Lung microvascular endothelial cell (primary cell): ENCODE results near the gene HERC5. TPM values are rescaled to one million over a fixed set of nuclear protein-coding genes. Genes with fewer than 3 reads are reported as not detected.

ENCODE experiments used
- DNase-seq, 2 donors: peaks; one replicate each; pipeline versions ENCODE4 v3.0.0 to v3.0.0-alpha.2; 2010; ENCODE audit warnings: low read depth in 2 of 2
- total RNA-seq: library from RNA; depleted of rRNA; stranded (reverse); fragments of >200 nt; gene quantifications from 2 replicates; pipeline ENCODE4 v1.2.1, GENCODE V29; 2014

Gene HERC5
- total RNA-seq, 1 donor from 2014 or later: 2.6 TPM

DNA sequence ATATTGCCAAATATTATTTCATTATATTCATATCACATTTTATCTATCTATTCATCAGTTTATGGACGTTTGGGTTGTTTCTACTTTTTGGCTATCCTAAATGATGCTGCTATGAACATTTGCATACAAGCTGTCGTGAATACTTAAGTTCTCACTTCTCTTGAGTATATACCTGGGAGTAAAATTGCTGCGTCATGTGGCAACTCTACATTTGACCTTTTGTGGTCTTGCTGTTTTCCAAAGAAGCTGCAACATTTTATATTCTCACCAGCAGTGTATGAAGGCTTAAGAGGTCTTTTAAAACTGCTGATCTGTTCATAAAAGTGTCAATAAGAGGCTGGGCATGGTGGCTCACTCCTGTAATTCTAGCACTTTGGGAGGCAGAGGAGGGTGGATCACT lies 60.9 kb downstream of the HERC5 start:
- no peak for DNase-seq

DNA sequence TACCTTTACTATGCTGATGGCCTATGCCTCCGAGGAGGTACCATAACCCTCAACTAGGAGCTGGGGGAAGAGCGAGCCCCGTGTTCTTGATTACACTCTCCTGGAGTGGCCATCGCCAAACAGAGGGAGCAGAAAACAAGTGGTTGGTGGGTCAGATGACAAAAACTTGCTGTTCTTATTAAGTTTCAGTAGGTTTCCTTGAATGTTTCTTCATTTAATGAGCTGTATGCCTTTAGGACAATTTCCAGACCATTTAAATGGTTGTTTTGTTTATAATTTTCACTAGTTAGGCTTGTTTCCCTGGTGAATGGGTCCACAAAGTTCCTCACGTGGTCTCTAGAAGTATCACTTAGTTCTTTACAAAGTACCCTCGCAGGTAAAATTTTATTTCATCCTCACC lies 62.0 kb downstream of the HERC5 start:
- no peak for DNase-seq

DNA sequence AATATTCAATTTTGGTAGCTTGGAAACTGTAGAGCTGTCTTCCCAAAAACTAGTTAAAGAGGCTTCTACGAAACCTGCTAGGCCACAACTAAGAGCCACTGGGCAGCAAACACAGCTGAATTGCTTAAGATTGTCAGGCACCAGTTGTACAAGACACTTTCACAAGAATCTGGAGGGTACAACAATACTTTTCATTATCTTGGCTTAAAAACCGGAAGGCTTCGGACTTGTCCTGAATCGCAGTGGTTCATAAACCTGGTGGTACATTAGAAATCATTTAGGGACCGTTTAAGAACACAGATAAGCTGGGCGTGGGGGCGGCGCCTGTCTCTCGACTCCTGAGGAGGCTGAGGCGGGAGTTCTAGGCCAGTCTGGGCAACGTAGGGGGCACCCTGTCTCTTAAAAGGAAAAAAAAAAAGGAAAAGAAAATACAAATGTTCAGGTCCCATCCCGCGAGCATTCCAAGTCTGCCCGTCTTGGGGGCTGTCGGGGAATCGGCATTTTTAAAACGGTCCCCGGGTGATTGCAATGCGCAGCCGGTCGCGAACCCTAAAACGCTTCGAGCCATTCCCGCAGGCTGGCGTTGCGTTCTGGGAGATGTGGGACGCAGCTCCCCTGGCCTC lies 65.9 kb downstream of the HERC5 start:
- DNase-seq: peak; percentile 17 to 49

DNA sequence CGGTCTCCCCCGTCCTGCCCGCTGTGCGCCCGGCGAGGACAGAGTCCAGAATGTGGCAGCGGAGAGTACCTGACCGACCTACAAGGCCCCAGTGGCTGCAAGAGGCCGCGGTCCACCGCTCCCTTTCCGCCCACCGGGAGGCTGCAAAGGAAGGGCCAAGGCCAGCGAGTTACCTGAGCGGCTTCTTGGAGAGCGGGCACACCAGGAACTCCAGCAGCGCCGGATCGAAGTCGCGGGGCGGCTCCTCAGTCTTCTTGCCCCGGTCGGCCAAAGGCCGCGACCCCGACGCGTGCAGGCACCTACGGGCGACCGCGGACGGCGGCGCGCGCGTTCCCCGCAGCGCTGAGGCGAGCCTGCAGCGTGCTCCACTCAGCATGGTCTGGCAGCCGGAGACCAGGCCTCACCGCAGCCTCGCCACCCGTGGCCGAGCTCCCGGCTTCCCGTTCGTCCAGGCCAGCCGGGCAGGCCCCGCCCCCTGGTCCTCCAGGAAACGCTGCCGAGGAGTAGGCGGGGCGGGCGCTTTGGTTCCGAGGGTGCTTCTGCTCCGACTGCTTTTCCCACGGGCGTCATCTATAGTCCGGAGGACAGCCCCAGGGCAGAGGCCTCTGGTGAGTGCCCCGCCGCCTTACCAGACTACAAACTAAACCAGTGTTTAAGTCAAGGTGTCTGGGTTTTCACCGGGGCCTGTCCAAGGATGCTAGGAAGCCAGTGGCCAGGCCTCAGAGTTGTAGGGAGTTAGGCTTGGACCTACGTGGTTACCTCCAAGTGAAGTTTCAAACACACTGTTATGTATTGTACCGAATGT lies 66.6 kb downstream of the HERC5 start, which contains the start of gene PYURF:
Gene PYURF (minus strand): TSS at position 452 of the 805 bp plus-strand sequence. CDS start 76 bp downstream, at position 376.
- peak; percentile 91 to 96 for DNase-seq

DNA sequence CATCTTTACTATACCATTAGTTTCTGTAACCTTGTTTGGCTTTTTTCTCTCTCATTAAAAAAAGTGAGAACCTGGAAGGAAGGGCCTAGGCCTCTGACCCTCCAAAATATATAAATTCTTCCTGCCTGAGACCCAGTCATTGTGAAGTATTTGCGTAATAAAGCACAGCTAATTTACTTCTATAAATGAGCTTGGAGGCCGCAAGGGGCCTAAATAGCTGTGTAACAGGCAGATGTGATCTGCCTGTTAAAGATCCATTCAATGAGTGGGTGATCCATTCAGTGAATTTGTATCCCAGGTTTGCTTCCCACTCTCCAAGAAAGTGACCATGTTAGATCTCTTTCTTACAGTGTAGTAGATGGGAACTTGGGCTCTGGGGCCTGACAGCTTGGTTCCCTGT lies 67.3 kb downstream of the HERC5 start:
- DNase-seq: peak; percentile 5 to 13

DNA sequence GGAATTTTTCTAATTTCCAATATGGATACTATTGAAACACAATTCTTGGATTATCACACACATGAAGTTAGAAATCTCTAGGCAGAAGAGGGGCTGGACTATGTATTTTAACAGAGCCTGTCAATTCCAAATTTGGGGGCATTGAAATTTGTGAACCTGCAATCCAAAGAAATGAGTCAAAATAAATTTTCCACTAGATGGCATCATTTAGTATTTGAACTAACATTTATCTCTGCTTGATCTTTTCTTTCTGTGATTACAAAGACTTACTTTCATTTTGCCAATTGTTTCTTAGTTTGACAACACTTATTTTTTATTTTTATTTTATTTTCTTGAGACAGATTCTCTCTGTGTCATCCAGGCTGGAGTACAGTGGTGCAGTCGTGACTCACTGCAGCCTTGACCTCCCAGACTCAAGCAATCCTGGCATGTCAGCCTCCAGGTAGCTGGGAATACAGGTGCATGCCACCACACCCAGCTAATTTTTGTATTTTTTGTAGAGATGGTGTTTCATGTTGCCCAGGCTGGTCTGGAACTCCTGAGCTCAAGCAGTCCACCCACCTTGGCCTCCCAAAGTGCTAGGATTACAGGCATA lies 69.4 kb downstream of the HERC5 start:
- peak; percentile 22 to 36 for DNase-seq

DNA sequence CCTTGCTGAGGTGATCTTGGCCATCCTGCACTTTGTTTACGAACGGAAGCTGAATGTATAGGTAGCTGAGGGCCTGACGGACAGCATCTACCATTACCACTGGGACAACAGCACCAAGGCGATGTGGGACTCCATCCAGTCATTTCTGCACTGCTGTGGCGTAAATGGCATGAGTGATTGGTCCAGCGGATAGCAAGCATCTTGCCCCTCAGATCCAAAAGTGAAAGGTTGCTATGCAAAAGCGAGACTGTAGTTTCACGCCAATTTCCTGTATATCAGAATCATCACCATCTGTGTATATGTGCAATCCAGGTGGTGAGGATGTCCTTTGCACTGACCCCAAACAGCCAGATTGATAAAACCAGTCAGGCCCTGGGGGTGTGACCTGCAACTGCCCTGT lies 70.9 kb downstream of the HERC5 start:
- no peak for DNase-seq

DNA sequence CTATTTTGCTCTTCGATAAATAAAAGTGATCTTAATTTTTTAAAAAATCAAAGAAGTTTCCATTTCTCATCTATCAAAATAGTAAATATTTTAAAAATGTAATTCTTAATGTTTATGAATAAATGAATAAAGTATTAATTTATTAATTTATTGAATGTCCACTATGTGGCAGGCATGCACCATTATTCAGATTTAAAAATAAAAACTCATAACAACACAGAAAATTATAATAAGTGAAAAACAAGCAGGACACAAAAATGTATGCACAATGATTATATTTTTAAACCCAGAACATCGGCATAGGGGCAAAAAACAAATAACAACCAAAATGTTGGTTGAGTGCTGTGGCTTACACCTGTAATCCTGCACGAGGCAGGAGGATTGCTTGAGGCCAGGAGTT lies 71.9 kb downstream of the HERC5 start:
- peak; percentile 25 to 27 for DNase-seq

DNA sequence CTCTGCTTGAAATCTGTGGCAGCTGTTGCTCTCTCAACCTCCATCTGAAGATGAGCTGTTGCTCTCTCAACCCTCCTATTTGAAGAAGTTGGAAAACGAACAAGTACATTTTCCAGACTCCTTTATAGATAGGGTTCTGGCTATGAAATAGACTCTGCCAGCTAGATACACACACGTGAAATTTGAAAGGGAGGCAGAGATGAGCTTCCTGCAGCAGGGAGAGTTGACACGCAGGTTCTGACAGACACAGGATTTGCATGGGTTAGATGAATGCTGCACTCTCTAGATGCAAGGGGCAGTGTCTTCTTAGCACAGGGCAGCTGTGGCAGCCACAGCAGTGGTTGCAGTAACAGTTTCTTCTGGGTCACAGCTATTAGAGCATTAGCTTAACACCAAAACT lies 74.6 kb downstream of the HERC5 start:
- DNase-seq: peak in 1 of 2 donors; percentile 41

DNA sequence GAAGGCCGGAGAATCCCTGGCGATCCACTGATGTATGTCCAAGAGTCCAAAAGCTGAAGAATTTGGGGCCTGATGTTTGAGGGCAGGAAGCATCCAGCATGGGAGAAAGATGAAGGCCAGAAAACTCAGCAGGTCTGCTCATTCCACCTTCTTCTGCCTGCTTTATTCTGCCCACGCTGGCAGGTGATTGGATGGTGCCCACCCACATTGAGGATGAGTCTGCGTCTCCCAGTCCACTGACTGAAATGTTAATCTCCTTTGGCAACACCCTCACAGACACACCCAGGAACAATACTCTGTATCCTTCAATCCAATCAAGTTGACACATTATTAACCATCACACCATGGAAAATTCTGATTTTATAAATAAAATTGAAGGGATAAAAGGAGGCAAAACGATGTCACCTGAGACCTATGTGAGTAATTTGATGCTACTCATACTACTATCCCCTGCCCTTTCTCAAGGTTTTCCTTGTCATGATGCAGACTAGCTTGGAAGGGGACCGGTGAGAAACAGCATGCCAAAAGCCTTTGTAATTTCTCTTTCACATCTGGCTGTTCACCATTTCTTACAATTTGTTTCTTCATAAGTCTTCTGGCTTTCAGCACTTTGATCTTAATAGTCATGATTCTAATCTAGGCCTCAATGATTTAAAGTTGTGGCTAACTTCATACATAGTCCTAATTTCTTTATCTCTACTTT lies 76.3 kb downstream of the HERC5 start:
- DNase-seq: peak in 1 of 2 donors; percentile 49

DNA sequence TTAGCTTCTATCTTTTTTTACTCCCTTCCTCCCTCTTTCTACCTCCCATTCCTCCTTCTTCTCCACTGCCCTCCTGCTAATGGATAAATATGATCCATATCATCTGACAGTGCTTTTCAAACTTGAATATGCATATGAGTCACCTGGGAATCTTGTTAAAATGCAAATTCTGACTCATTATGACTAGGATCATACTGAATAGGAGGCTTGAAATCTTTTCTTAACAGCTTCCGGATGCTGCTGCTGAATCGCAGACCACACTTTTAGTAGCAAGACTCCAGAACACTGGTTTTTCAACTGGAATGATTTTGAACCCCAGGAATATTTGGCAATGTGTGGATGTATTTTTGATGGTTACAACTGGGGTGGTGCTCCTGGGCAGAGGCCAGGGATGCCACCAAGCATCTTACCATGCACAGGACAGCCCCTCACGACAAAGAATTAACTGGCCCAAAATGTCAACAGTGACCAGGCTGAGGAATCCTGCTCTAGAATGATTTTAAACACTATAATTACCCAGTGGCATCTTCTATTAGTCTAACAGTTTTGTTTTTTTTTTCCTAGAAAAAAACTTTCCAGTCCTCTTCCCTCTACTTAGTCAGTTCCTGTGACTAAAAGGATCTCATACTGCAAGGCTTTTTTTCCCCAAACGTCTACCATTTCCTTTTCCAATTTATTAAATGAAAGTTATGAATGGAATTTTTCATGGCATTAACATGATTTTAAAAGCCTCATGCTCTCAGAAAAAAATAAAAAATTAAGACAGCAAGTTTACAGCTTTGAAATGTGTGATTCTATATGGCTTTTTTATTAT lies 77.2 kb downstream of the HERC5 start:
- peak; percentile 48 to 92 for DNase-seq

DNA sequence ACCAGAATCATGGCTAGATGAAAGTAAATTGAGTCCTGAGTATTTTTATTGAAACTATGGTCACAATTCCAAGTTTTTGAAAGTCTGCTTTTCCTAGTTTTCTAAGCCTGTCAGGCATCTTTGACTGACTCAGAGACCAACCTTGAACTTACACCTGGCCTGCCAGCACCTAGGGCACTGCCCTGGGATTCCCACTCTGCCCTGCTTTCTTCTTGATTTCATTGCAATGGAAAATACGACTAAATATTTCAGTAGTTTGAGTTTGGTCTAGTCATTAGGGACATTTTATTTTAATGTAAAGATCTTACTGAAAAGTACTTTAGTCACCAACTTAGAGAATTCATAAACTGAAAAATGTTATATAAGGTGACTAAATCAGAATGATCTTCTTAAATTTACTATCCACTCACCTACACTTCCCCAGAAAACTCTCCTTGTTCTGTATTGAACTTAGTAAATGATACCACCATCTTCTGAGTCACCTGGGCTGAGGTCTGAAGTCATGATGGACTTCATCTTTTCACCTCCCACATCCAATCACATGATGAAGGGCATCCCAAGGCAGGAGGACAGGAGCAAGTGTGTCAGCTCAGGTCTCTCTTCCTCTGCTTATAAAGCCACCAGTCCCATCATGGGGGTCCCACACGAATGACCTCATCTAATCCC lies 78.3 kb downstream of the HERC5 start:
- no peak for DNase-seq

DNA sequence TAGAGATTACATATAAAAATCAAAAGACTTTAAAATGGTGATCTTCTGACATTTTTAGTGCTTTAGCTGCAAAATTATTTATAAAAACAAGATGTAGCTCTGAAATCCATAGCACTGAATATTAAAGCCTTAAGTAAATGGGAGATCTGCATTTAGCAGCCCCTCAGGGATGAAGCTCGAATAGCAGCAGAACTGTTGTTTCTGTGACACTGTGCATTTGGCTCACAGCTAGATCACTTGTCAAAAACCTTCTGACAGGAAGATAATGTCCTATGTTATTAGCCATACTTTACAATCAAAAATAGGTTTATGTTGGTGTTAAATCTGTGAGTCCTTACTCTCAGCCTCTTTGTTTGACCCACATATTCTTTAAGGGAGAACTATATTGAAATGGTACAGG lies 80.8 kb downstream of the HERC5 start:
- DNase-seq: no peak

DNA sequence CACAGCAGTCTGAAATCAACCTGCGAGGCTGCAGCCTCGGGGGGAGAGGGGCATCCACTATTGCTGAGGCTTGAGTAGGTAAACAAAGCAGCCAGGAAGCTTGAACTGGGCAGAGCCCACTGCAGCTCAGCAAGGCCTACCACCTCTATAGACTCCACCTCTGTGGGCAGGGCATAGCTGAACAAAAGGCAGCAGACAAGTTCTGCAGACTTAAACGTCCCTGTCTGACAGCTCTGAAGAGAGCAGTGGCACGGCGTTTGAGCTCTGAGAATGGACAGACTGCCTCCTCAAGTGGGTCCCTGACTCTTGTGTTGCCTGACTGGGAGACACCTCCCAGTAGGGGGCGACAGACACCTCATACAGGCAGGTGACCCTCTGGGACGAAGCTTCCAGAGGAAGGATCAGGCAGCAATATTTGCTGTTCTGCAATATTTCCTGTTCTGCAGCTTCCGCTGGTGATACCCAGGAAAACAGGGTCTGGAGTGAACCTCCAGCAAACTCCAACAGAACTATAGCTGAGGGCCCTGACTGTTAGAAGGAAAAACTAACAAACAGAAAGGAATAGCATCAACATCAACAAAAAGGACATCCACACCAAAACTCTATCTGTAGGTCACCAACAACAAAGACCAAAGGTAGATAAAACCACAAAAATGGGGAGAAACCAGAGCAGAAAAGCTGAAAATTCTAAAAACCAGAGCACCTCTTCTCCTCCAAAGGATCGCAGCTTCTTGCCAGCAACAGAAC lies 82.6 kb downstream of the HERC5 start:
- DNase-seq: peak; percentile 69 to 72

DNA sequence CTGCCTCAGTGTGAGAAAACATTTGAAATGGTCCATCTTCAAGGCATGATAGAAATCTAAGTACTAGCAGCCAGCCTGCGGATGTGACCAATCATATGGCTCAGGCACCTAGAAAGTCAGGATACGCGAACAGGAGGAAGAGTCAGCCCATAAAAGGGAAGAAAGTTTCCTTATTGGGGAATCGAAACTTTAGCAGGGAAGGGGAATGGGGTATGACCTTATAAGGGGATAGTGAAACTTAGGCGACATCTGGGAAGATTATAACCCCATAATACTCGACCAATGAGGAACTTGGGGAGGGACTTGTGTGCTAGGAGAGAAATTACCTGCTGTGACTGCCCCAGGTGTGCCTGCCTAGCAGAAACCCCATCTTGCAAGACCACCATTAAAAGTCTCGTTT lies 92.9 kb downstream of the HERC5 start:
- DNase-seq: no peak

Other genes starting within 250 kb of the HERC5 start
- gene PPM1K, start 172.6 kb upstream of the HERC5 start, total RNA-seq: 2.0 and 2.6 TPM in 2 replicates
- gene HERC6, start 78.3 kb upstream of the HERC5 start, total RNA-seq: 1.6 and 4.4 TPM in 2 replicates
- 75.0 and 77.6 TPM in 2 replicates for gene PYURF, start 66.7 kb downstream of the HERC5 start, total RNA-seq
- 7.5 and 9.8 TPM in 2 replicates for gene HERC3, start 135.4 kb downstream of the HERC5 start, total RNA-seq
- 2.2 and 2.6 TPM in 2 replicates for gene NAP1L5, start 240.7 kb downstream of the HERC5 start, total RNA-seq